Measurements from ENCODE around the gene PLEK. TPM values are rescaled to one million over a fixed set of nuclear protein-coding genes. Genes with fewer than 3 reads are reported as not detected.

Gene PLEK
- total and polyA plus RNA-seq, 2 of the 13 experiments (the other 11 are each of a cell fraction or from before 2014, with no cell fraction given) = not detected

DNA sequence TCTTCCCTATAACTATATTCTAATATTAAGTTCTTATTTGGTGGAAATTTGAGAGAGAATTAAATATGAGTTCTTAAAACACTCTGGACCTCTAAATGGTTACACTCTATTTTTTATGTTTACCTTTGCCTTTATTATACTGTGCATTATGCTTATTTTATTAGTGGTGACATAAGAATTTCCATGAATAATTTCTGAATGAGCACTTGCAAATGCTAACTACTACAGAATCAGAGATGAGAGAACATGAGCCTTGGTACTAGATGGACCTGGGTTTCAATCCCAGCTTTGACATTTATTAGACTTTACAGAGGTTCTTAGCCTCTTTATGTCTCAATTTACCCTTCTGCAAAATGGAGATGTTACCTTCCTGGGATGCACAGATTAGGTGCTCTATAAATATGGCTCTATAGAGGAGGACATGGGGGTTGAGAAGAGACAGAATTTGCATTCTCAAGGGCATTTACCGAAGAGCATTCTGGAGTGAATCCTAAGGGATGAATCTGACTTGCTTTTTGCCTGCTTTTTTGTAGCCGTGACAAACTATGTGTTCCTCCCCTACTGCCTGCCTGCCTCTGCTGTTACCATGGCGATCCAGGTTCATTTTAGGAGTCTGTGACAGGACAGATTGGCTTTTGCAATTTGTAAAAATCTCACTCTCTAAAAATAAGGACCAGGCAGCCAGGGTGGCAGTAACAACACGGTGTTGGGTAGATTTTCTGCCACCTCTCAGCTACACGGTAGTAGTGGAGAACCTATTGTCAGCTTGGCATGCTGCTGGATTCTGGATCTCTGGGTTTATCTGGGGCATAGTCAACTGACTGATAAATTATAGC lies 24.6 kb upstream of the PLEK start:
- WGBS (ENCODE audit: low lambda C conversion rate) = 10% methylated on average over 5 of the region's 5 CpGs
- no TSS peak for BruUV-seq (replicated peaks)
- no peak for ATAC-seq

DNA sequence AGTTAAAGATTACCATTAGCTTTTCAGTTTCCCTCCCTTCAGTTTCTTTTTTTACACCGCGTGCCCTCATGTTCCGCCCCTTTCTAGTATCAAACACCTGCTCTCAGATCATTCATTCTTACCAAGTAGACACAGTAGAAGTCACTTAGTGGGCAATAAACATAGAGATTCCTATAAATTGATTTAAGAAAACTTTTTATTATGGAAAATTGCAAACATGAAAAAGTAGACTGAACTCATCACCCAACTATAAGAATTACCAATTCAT lies 24.1 kb upstream of the PLEK start:
- ATAC-seq = no peak
- no peak overlapping the region for H3K4me3 ChIP-seq (replicated peaks in 1 of 3; ENCODE audit: insufficient read depth in 1 of 3, low read depth in 2 of 3, low read length in 3 of 3)
- no peak overlapping the region for H3K27ac ChIP-seq (ENCODE audit: extremely low read length, insufficient read depth, low read length)
- peaks cover 0 to 15% of the 10 kb centered on the region in 2 experiments; a peak in 1 of 5 replicates for H3K27me3 ChIP-seq (ENCODE audit: control insufficient read depth in 1 of 2, insufficient read depth in 2 of 2, low read length in 2 of 2)
- H3K4me2 ChIP-seq (ENCODE audit: low read depth, low read length) = no peak overlapping the region
- H2AFZ ChIP-seq (ENCODE audit: low read length) = no peak overlapping the region
- BruUV-seq (replicated peaks) = no TSS peak
- H3K9me3 ChIP-seq (ENCODE audit: low read length) = no peaks in the 10 kb centered on the region
- no peaks in the 10 kb centered on the region for H3K79me2 ChIP-seq (ENCODE audit: insufficient read depth, low read length)
- WGBS (ENCODE audit: low lambda C conversion rate) = 90% methylated on average over 3 of the region's 3 CpGs
- in situ Hi-C loops (cut with HindIII; ENCODE audit: extremely low pct_ligation_motif_present, low pct_unique_long_range_greater_than_20kb) (no loop called here), intact Hi-C loops (cut with micrococcal nuclease; ENCODE audit: unreplicated experiment) (no loop called here)
- no peak for DNase-seq (ENCODE audit: low spot score)
- TF ChIP-seq, protein P1, sequence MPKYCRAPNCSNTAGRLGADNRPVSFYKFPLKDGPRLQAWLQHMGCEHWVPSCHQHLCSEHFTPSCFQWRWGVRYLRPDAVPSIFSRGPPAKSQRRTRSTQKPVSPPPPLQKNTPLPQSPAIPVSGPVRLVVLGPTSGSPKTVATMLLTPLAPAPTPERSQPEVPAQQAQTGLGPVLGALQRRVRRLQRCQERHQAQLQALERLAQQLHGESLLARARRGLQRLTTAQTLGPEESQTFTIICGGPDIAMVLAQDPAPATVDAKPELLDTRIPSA (CRISPR knock-in tag; IDR thresholded peaks at IDR 0.05; ENCODE audit: borderline replicate concordance) = no peak
- TF ChIP-seq SMARCC2 (IDR thresholded peaks at IDR 0.05) = no peak
- no peak for TF ChIP-seq KDM4B (CRISPR knock-in tag; IDR thresholded peaks at IDR 0.05)
- TF ChIP-seq ZNF567 (CRISPR knock-in tag; IDR thresholded peaks at IDR 0.05; ENCODE audit: borderline replicate concordance) = no peak
- TF ChIP-seq ZNF619 (CRISPR knock-in tag; IDR thresholded peaks at IDR 0.05) = no peak
- no peak for TF ChIP-seq SP4 (CRISPR knock-in tag; IDR thresholded peaks at IDR 0.05)
- TF ChIP-seq FIP1L1 (IDR thresholded peaks at IDR 0.05; ENCODE audit: borderline replicate concordance, insufficient read depth, low read depth, low read length) = no peak
- POLR2A ChIA-PET = no interaction called here
- no peaks in the 10 kb centered on the region for H3K4me1 ChIP-seq (ENCODE audit: insufficient read depth, low read length)
- FAIRE-seq = no peak
- H3K36me3 ChIP-seq (replicated peaks in 1 of 2; ENCODE audit: control insufficient read depth in 1 of 2, insufficient read depth in 2 of 2, low read length in 2 of 2) = no peaks in the 10 kb centered on the region
- CTCF ChIA-PET (ENCODE audit: low intra/inter-chr PET ratio, low total read pairs) = no interaction called here
- no peaks in the 10 kb centered on the region for H4K20me1 ChIP-seq (ENCODE audit: insufficient read depth, low read length)
- no peak overlapping the region for H3K9ac ChIP-seq (ENCODE audit: insufficient read depth, low read depth, low read length)

More for the DNA sequence above, 24.6 kb upstream of the PLEK start:
- DNase-seq (ENCODE audit: low spot score) = no peak
- Histone ChIP-seq H3K9me3 (ENCODE audit: low read length) (no peaks in the 10 kb centered on the region), H2AFZ (ENCODE audit: low read length) (no peak overlapping the region), H3K27me3 (ENCODE audit: control insufficient read depth in 1 of 2, insufficient read depth in 2 of 2, low read length in 2 of 2) (peaks cover 0 to 13% of the 10 kb centered on the region in 2 experiments; a peak in 1 of 5 replicates), H3K4me2 (ENCODE audit: low read depth, low read length) (no peak overlapping the region), H3K79me2 (ENCODE audit: insufficient read depth, low read length) (no peaks in the 10 kb centered on the region), H3K4me3 (replicated peaks in 1 of 3; ENCODE audit: insufficient read depth in 1 of 3, low read depth in 2 of 3, low read length in 3 of 3) (no peak overlapping the region), H3K4me1 (ENCODE audit: insufficient read depth, low read length) (no peaks in the 10 kb centered on the region), H3K9ac (ENCODE audit: insufficient read depth, low read depth, low read length) (no peak overlapping the region), H3K27ac (ENCODE audit: extremely low read length, insufficient read depth, low read length) (no peak overlapping the region), H4K20me1 (ENCODE audit: insufficient read depth, low read length) (no peaks in the 10 kb centered on the region), H3K36me3 (replicated peaks in 1 of 2; ENCODE audit: control insufficient read depth in 1 of 2, insufficient read depth in 2 of 2, low read length in 2 of 2) (no peaks in the 10 kb centered on the region)
- in situ Hi-C loops (cut with HindIII; ENCODE audit: extremely low pct_ligation_motif_present, low pct_unique_long_range_greater_than_20kb) (no loop called here), intact Hi-C loops (cut with micrococcal nuclease; ENCODE audit: unreplicated experiment) (no loop called here)
- POLR2A ChIA-PET = no interaction called here
- FAIRE-seq = no peak
- CTCF ChIA-PET (ENCODE audit: low intra/inter-chr PET ratio, low total read pairs) = no interaction called here
- TF ChIP-seq PCBP2 (optimal IDR thresholded peaks at IDR 0.05; ENCODE audit: low read depth, low read length, poor library complexity, severe bottlenecking) (no peak), NR1H2 (CRISPR knock-in tag; IDR thresholded peaks at IDR 0.05; ENCODE audit: borderline replicate concordance, low read depth) (no peak)

Data from HepG2 (cell line).